Right atrium auricular region (tissue), 2 donors: Measurements from ENCODE around the gene GPR21. TPM values are rescaled to one million over a fixed set of nuclear protein-coding genes. Genes with fewer than 3 reads are reported as not detected.
A peak's percentile ranks its signal among the peaks of the same experiment; 100 is the strongest.

Experiments used
- DNase-seq: peaks from one replicate; pipeline ENCODE4 v3.0.0-alpha.2; 2019; ENCODE audit warnings: low spot score
- H3K27ac ChIP-seq, 2 donors: fragments of 200-600 bp; sonication (generic); 1 replicate in 1 of 2; 2 replicates in 1 of 2; pipeline ENCODE4 v1.5.1; 2016 to 2019
- H3K27me3 ChIP-seq, 2 donors: fragments of 200-600 bp; sonication (generic); one replicate each; pipeline versions ENCODE4 v1.5.1 to v1.6.0; 2017 to 2019
- H3K36me3 ChIP-seq: fragments of 200-600 bp; sonication (generic); one replicate; pipeline ENCODE4 v1.5.1; 2016
- H3K4me1 ChIP-seq, 2 donors: fragments of 200-600 bp; sonication (generic); one replicate each; pipeline versions ENCODE4 v1.5.1 to v1.6.0; 2017 to 2019
- H3K4me3 ChIP-seq, 2 donors: fragments of 200-600 bp; sonication (generic); 1 replicate in 1 of 2; 2 replicates in 1 of 2; pipeline ENCODE4 v1.5.1; 2017 to 2019; ENCODE audit warnings: mild to moderate bottlenecking in 1 of 2, moderate library complexity in 1 of 2
- H3K9me3 ChIP-seq, 2 donors: fragments of 200-600 bp; sonication (generic); one replicate each; pipeline ENCODE4 v1.5.1; 2019
- CTCF ChIP-seq, 2 donors: fragments of 200-600 bp; sonication (generic); IDR thresholded peaks; one replicate each; pipeline ENCODE4 v1.5.1; 2019; ENCODE audit warnings: antibody characterized with exemption in 2 of 2
- total RNA-seq, 2 donors: library from RNA; depleted of rRNA; stranded (reverse); fragments of >200 nt; gene quantifications; one replicate each; pipeline ENCODE4 v1.1.0, GENCODE V29; 2016

GPR21 gene
- total RNA-seq, 2 donors from 2014 or later: 1.4 TPM; not detected in 1

GRCh38 chr9:123065196-123065595 is 31.7 kb downstream of the GPR21 start:
- TF ChIP-seq CTCF (IDR thresholded peaks at IDR 0.05): no peak
- Histone ChIP-seq H3K27me3 (no peaks in the 10 kb centered on the region), H3K36me3 (peaks cover 30% of the 10 kb centered on the region), H3K4me1 (peaks cover 0 to 6% of the 10 kb centered on the region in 2 donors), H3K9me3 (no peaks in the 10 kb centered on the region), H3K27ac (no peak overlapping the region), H3K4me3 (no peak overlapping the region)
- DNase-seq: no peak

- no peak for DNase-seq
- TF ChIP-seq CTCF (IDR thresholded peaks at IDR 0.05): no peak
- no peak overlapping the region for H3K4me3 ChIP-seq
- no peak overlapping the region for H3K27ac ChIP-seq
- no peaks in the 10 kb centered on the region for H3K9me3 ChIP-seq
- no peaks in the 10 kb centered on the region for H3K27me3 ChIP-seq
- peaks cover 43% of the 10 kb centered on the region for H3K36me3 ChIP-seq
- H3K4me1 ChIP-seq: peaks cover 0 to 6% of the 10 kb centered on the region in 2 donors
Measured at GRCh38 chr9:123067136-123067535, 33.7 kb downstream of the GPR21 start.

GRCh38 chr9:123069010-123069481 is 35.6 kb downstream of the GPR21 start:
- Histone ChIP-seq H3K4me3 (no peak overlapping the region), H3K27ac (no peak overlapping the region), H3K36me3 (peaks cover 52% of the 10 kb centered on the region), H3K9me3 (no peaks in the 10 kb centered on the region), H3K27me3 (no peaks in the 10 kb centered on the region), H3K4me1 (peaks cover 0 to 13% of the 10 kb centered on the region in 2 donors)
- no peak for DNase-seq
- TF ChIP-seq CTCF (IDR thresholded peaks at IDR 0.05): no peak

- H3K4me1 ChIP-seq: peaks cover 0 to 17% of the 10 kb centered on the region in 2 donors
- no peak overlapping the region for H3K27ac ChIP-seq
- no peak for TF ChIP-seq CTCF (IDR thresholded peaks at IDR 0.05)
- no peak overlapping the region for H3K4me3 ChIP-seq
- H3K27me3 ChIP-seq: no peaks in the 10 kb centered on the region
- H3K36me3 ChIP-seq: peaks cover 56% of the 10 kb centered on the region
- H3K9me3 ChIP-seq: no peaks in the 10 kb centered on the region
- DNase-seq: no peak
Measured at GRCh38 chr9:123070198-123070597, 36.7 kb downstream of the GPR21 start.

- Histone ChIP-seq H3K4me1 (peaks cover 0 to 17% of the 10 kb centered on the region in 2 donors), H3K36me3 (peaks cover 40% of the 10 kb centered on the region), H3K27me3 (no peaks in the 10 kb centered on the region), H3K27ac (no peak overlapping the region), H3K4me3 (no peak overlapping the region), H3K9me3 (no peaks in the 10 kb centered on the region)
- no peak for TF ChIP-seq CTCF (IDR thresholded peaks at IDR 0.05)
- DNase-seq: no peak
Measured at GRCh38 chr9:123072407-123072995, 39.0 kb downstream of the GPR21 start.

GRCh38 chr9:123073441-123073840 is 40.0 kb downstream of the GPR21 start:
- no peak for TF ChIP-seq CTCF (IDR thresholded peaks at IDR 0.05)
- no peak for DNase-seq
- Histone ChIP-seq H3K27ac (peak overlapping the region; percentile 11 to 36), H3K4me1 (peaks cover 0 to 17% of the 10 kb centered on the region in 2 donors), H3K9me3 (no peaks in the 10 kb centered on the region), H3K27me3 (no peaks in the 10 kb centered on the region), H3K4me3 (no peak overlapping the region), H3K36me3 (peaks cover 38% of the 10 kb centered on the region)
